Measurements from ENCODE around the gene EFCAB8.

EFCAB8 gene

DNA sequence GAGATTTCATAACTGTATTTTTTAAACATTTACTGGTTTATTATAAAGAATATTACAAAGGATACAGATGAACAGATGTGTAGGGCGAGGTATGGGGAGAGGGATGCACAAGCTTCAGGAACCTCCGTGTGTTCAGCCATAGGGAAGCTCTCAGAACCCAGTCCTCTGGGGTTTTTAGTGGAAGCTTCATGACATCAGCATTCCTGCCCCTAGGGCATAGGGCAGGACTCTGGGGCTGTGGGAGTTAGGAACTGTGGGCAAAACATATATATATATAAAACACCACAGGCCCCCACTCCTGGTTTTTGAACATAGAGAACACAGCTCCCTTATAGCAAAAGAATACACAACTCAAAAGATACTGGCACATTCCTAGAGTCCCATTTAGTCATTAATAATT is 21.9 kb downstream of the EFCAB8 start:
- Histone ChIP-seq H3K4me2 (ENCODE audit: low read length) (no peak overlapping the region), H4K20me1 (ENCODE audit: control insufficient read depth, insufficient read depth, low read depth, low read length) (no peaks in the 10 kb centered on the region), H3K27ac (ENCODE audit: low read depth, low read length) (no peak overlapping the region), H3F3A (ENCODE audit: control insufficient read depth, insufficient read depth) (no peaks in the 10 kb centered on the region), H3K4me3 (ENCODE audit: low read length) (no peak overlapping the region), H3K9me2 (replicated peaks; ENCODE audit: control insufficient read depth, low read length) (no peaks in the 10 kb centered on the region), H3K79me2 (ENCODE audit: control insufficient read depth, low read length) (no peaks in the 10 kb centered on the region), H3K4me1 (ENCODE audit: control insufficient read depth, low read length) (no peaks in the 10 kb centered on the region), H3K9me3 (ENCODE audit: control insufficient read depth, insufficient read depth, low read length) (no peaks in the 10 kb centered on the region), H3K27me3 (ENCODE audit: control insufficient read depth, low read length) (no peaks in the 10 kb centered on the region), H3K36me3 (ENCODE audit: control insufficient read depth, low read length) (no peaks in the 10 kb centered on the region)
- TF ChIP-seq EZH2phosphoT487 (IDR thresholded peaks at IDR 0.05; ENCODE audit: borderline replicate concordance, low read length) = no peak
- TF ChIP-seq, protein P1, sequence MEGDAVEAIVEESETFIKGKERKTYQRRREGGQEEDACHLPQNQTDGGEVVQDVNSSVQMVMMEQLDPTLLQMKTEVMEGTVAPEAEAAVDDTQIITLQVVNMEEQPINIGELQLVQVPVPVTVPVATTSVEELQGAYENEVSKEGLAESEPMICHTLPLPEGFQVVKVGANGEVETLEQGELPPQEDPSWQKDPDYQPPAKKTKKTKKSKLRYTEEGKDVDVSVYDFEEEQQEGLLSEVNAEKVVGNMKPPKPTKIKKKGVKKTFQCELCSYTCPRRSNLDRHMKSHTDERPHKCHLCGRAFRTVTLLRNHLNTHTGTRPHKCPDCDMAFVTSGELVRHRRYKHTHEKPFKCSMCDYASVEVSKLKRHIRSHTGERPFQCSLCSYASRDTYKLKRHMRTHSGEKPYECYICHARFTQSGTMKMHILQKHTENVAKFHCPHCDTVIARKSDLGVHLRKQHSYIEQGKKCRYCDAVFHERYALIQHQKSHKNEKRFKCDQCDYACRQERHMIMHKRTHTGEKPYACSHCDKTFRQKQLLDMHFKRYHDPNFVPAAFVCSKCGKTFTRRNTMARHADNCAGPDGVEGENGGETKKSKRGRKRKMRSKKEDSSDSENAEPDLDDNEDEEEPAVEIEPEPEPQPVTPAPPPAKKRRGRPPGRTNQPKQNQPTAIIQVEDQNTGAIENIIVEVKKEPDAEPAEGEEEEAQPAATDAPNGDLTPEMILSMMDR (IDR thresholded peaks at IDR 0.05; ENCODE audit: low read depth, low read length, poor library complexity, severe bottlenecking) = no peak

DNA sequence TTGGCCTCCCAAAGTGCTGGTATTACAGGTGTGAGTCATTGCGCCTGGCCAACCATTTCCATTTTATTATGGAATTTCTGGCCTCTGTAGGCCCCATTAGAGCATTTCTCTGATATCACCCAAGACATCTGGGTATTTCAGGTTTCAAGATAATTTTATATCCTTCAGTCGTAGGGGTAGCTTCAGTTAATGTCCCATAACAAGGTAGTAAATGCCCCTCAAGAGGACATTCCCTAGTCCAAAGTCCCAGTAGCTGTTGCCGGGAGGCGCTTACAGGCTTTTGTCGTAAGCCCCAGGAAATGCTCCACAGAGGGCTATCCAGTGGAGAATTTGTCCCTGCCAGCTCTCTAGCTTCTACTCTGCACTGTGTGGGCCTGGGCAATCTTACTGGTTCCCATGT is 24.4 kb downstream of the EFCAB8 start:
- TF ChIP-seq, protein P1 (IDR thresholded peaks at IDR 0.05; ENCODE audit: low read depth, low read length, poor library complexity, severe bottlenecking) = no peak

DNA sequence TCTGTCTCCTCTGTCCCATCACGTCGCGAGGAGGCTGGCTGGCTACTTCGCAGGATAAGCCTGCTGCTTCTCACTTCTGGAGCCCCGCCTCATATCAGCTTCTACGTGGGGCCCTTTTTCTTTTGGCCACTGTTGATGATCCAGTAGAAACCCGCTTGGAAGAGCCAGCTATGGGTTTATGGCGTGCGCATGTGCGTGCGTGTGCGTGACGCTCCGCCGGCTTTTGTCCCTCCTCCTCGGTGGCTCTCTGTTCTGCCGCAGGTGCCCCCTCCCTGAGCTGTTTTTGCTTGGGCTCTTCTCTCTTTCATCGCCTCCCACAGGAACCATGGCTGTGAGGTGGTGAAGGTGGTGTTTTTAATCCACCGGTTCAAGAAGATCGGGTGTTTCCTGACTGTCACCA is 26.5 kb downstream of the EFCAB8 start:
- no peaks in the 10 kb centered on the region for H3K4me1 ChIP-seq (ENCODE audit: control insufficient read depth, low read length)
- H4K20me1 ChIP-seq (ENCODE audit: control insufficient read depth, insufficient read depth, low read depth, low read length) = no peaks in the 10 kb centered on the region
- no peaks in the 10 kb centered on the region for H3K9me3 ChIP-seq (ENCODE audit: control insufficient read depth, insufficient read depth, low read length)
- H3K4me2 ChIP-seq (ENCODE audit: low read length) = no peak overlapping the region
- H3K27ac ChIP-seq (ENCODE audit: low read depth, low read length) = no peak overlapping the region
- H3K4me3 ChIP-seq (ENCODE audit: low read length) = no peak overlapping the region
- H3K36me3 ChIP-seq (ENCODE audit: control insufficient read depth, low read length) = no peaks in the 10 kb centered on the region
- no peaks in the 10 kb centered on the region for H3K27me3 ChIP-seq (ENCODE audit: control insufficient read depth, low read length)
- TF ChIP-seq, protein P1 (IDR thresholded peaks at IDR 0.05; ENCODE audit: low read depth, low read length, poor library complexity, severe bottlenecking) = no peak
- TF ChIP-seq EZH2phosphoT487 (IDR thresholded peaks at IDR 0.05; ENCODE audit: borderline replicate concordance, low read length) = no peak
- H3K79me2 ChIP-seq (ENCODE audit: control insufficient read depth, low read length) = no peaks in the 10 kb centered on the region
- H3F3A ChIP-seq (ENCODE audit: control insufficient read depth, insufficient read depth) = no peaks in the 10 kb centered on the region
- no peaks in the 10 kb centered on the region for H3K9me2 ChIP-seq (replicated peaks; ENCODE audit: control insufficient read depth, low read length)

More for the DNA sequence above, 24.4 kb downstream of the EFCAB8 start:
- no peaks in the 10 kb centered on the region for H3K9me3 ChIP-seq (ENCODE audit: control insufficient read depth, insufficient read depth, low read length)
- no peaks in the 10 kb centered on the region for H3K36me3 ChIP-seq (ENCODE audit: control insufficient read depth, low read length)
- H3K4me3 ChIP-seq (ENCODE audit: low read length) = no peak overlapping the region
- H4K20me1 ChIP-seq (ENCODE audit: control insufficient read depth, insufficient read depth, low read depth, low read length) = no peaks in the 10 kb centered on the region
- H3K27me3 ChIP-seq (ENCODE audit: control insufficient read depth, low read length) = no peaks in the 10 kb centered on the region
- H3F3A ChIP-seq (ENCODE audit: control insufficient read depth, insufficient read depth) = no peaks in the 10 kb centered on the region
- H3K27ac ChIP-seq (ENCODE audit: low read depth, low read length) = no peak overlapping the region
- H3K9me2 ChIP-seq (replicated peaks; ENCODE audit: control insufficient read depth, low read length) = no peaks in the 10 kb centered on the region
- H3K4me2 ChIP-seq (ENCODE audit: low read length) = no peak overlapping the region
- no peaks in the 10 kb centered on the region for H3K4me1 ChIP-seq (ENCODE audit: control insufficient read depth, low read length)
- H3K79me2 ChIP-seq (ENCODE audit: control insufficient read depth, low read length) = no peaks in the 10 kb centered on the region

DNA sequence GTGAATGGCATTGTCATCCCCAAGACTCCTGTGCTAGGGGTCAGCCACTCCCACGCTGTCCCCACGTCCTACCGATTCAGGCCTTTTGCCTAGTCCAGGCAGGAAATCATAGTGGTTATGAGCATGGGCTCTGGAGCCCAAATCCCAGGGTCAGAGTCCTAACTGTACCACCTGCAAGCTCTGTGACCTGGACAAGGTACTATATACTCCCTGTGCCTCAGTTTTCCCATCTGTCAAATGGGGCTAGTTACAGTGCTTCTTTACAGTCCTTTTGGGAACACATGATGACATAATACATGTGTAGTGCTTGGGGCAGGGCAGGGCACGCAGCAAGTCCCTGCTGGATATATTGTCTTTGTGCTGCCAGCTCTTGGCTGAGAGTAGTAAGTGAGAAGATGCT is 27.2 kb downstream of the EFCAB8 start:
- TF ChIP-seq, protein P1 (IDR thresholded peaks at IDR 0.05; ENCODE audit: low read depth, low read length, poor library complexity, severe bottlenecking) = no peak
- no peak for TF ChIP-seq EZH2phosphoT487 (IDR thresholded peaks at IDR 0.05; ENCODE audit: borderline replicate concordance, low read length)
- Histone ChIP-seq H3F3A (ENCODE audit: control insufficient read depth, insufficient read depth) (no peaks in the 10 kb centered on the region), H3K79me2 (ENCODE audit: control insufficient read depth, low read length) (no peaks in the 10 kb centered on the region)

More for the DNA sequence above, 27.2 kb downstream of the EFCAB8 start:
- Histone ChIP-seq H3K9me3 (ENCODE audit: control insufficient read depth, insufficient read depth, low read length) (no peaks in the 10 kb centered on the region), H3K4me2 (ENCODE audit: low read length) (no peak overlapping the region), H3K27me3 (ENCODE audit: control insufficient read depth, low read length) (no peaks in the 10 kb centered on the region), H3K36me3 (ENCODE audit: control insufficient read depth, low read length) (no peaks in the 10 kb centered on the region), H3K4me1 (ENCODE audit: control insufficient read depth, low read length) (no peaks in the 10 kb centered on the region), H3K9me2 (replicated peaks; ENCODE audit: control insufficient read depth, low read length) (no peaks in the 10 kb centered on the region), H3K27ac (ENCODE audit: low read depth, low read length) (no peak overlapping the region), H3K4me3 (ENCODE audit: low read length) (no peak overlapping the region), H4K20me1 (ENCODE audit: control insufficient read depth, insufficient read depth, low read depth, low read length) (no peaks in the 10 kb centered on the region)
